ENCODE data around the gene CCL1. TPM values are rescaled to one million over a fixed set of nuclear protein-coding genes. Genes with fewer than 3 reads are reported as not detected.

CCL1 gene
- total RNA-seq, 2 donors from 2014 or later = not detected

DNA sequence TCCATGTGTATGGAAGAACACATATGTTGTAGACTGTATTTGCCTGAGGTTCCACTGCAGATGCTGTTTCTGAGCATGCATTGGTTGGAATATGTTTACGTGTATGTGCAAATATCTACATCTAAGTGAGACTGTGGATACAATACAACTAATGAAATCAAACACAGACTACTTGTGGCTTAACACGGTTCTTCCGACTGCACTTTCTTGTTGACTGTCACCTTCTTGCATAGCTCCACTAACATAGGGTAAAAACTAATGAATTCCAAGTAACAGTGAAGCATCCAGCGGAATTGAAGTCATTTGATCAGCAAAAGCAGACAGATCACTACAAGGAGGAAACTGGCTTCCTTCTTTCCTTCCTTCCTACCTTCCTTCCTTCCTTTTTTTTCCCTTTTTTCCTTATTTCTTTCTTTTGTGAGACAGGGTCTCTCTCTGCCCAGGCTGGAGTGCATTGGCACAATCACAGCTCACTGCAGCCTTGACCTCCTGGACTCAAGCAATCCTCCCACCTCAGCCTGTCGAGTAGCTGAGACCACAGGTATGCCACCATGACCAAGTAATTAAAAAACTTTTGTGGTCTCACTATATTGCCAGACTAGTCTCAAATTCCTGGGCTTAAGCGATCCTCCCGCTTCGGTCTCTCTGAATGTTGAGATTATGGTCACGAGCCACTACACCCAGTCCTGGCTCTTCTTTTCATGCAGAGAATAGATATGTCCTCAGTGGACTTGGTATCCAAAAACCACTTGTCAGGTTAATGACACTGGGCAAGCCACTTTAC, 22.0 kb upstream of the CCL1 start:
- DNase-seq = no peak

GRCh38 chr17:34384271-34384670, 21.2 kb upstream of the CCL1 start:
- intact Hi-C loops (cut with DNase I) = no loop called here
- no peak for DNase-seq
- H3K4me1 ChIP-seq = no peaks in the 10 kb centered on the region
- H3K36me3 ChIP-seq (replicated peaks in 1 of 2; ENCODE audit: insufficient read depth in 1 of 2, low read depth in 2 of 2) = no peaks in the 10 kb centered on the region
- H3K9me3 ChIP-seq = no peaks in the 10 kb centered on the region
- no peak overlapping the region for H3K4me3 ChIP-seq
- no peak for TF ChIP-seq POLR2A (IDR thresholded peaks at IDR 0.05)
- no peak for TF ChIP-seq CTCF (IDR thresholded peaks at IDR 0.05)
- no peaks in the 10 kb centered on the region for H3K27me3 ChIP-seq
- no peak for ATAC-seq
- 58 to 63% methylated on average over 1 of the region's 1 CpG for WGBS, 2 donors
- H3K27ac ChIP-seq = no peak overlapping the region

More for the DNA sequence above, 22.0 kb upstream of the CCL1 start:
- no peak for ATAC-seq
- no peak overlapping the region for H3K4me3 ChIP-seq
- H3K36me3 ChIP-seq (replicated peaks in 1 of 2; ENCODE audit: insufficient read depth in 1 of 2, low read depth in 2 of 2) = no peaks in the 10 kb centered on the region
- no peaks in the 10 kb centered on the region for H3K9me3 ChIP-seq
- no peaks in the 10 kb centered on the region for H3K27me3 ChIP-seq
- 66 to 68% methylated on average over 9 of the region's 9 CpGs for WGBS, 2 donors
- intact Hi-C loops (cut with DNase I) = no loop called here
- no peak overlapping the region for H3K27ac ChIP-seq
- TF ChIP-seq CTCF (IDR thresholded peaks at IDR 0.05) = no peak
- no peak for TF ChIP-seq POLR2A (IDR thresholded peaks at IDR 0.05)
- H3K4me1 ChIP-seq = no peaks in the 10 kb centered on the region

- Histone ChIP-seq H3K4me1 (no peaks in the 10 kb centered on the region), H3K4me3 (no peak overlapping the region), H3K27me3 (no peaks in the 10 kb centered on the region), H3K9me3 (no peaks in the 10 kb centered on the region), H3K27ac (no peak overlapping the region), H3K36me3 (replicated peaks in 1 of 2; ENCODE audit: insufficient read depth in 1 of 2, low read depth in 2 of 2) (no peaks in the 10 kb centered on the region)
- no peak for DNase-seq
- no peak for ATAC-seq
- intact Hi-C loops (cut with DNase I) = no loop called here
- WGBS, 2 donors = 54 to 56% methylated on average over 2 to 3 of the region's 3 CpGs
- no peak for TF ChIP-seq POLR2A (IDR thresholded peaks at IDR 0.05)
- no peak for TF ChIP-seq CTCF (IDR thresholded peaks at IDR 0.05)
Observed at GRCh38 chr17:34383216-34383615, 20.2 kb upstream of the CCL1 start.

GRCh38 chr17:34382621-34383124, 19.6 kb upstream of the CCL1 start:
- TF ChIP-seq POLR2A (IDR thresholded peaks at IDR 0.05) = no peak
- TF ChIP-seq CTCF (IDR thresholded peaks at IDR 0.05) = no peak
- DNase-seq (no peak), ATAC-seq (no peak)
- intact Hi-C loops (cut with DNase I) = no loop called here
- WGBS, 2 donors = 20 to 21% methylated on average over 3 to 7 of the region's 7 CpGs
- Histone ChIP-seq H3K36me3 (replicated peaks in 1 of 2; ENCODE audit: insufficient read depth in 1 of 2, low read depth in 2 of 2) (no peaks in the 10 kb centered on the region), H3K4me1 (no peaks in the 10 kb centered on the region), H3K27ac (no peak overlapping the region), H3K27me3 (no peaks in the 10 kb centered on the region), H3K4me3 (no peak overlapping the region), H3K9me3 (no peaks in the 10 kb centered on the region)

- ATAC-seq (no peak), DNase-seq (no peak)
- no peaks in the 10 kb centered on the region for H3K36me3 ChIP-seq (replicated peaks in 1 of 2; ENCODE audit: insufficient read depth in 1 of 2, low read depth in 2 of 2)
- 67 to 73% methylated on average over 5 of the region's 5 CpGs for WGBS, 2 donors
- H3K9me3 ChIP-seq = no peaks in the 10 kb centered on the region
- no peaks in the 10 kb centered on the region for H3K27me3 ChIP-seq
- H3K4me3 ChIP-seq = no peak overlapping the region
- H3K4me1 ChIP-seq = no peaks in the 10 kb centered on the region
- H3K27ac ChIP-seq = no peak overlapping the region
- TF ChIP-seq POLR2A (IDR thresholded peaks at IDR 0.05) = no peak
- TF ChIP-seq CTCF (IDR thresholded peaks at IDR 0.05) = no peak
- intact Hi-C loops (cut with DNase I) = no loop called here
Observed at GRCh38 chr17:34379868-34380267, 16.8 kb upstream of the CCL1 start.

All from body of pancreas (tissue), 4 donors.